ENCODE data around the gene SLC22A16. TPM values are rescaled to one million over a fixed set of nuclear protein-coding genes. Genes with fewer than 3 reads are reported as not detected.
A peak's percentile ranks its signal among the peaks of the same experiment; 100 is the strongest.
"Not testable (repeated sequence)": the region's sequence is repeated elsewhere in the genome, so short reads cannot be mapped to it uniquely, and the experiment has no call there.

Gene SLC22A16, protein sequence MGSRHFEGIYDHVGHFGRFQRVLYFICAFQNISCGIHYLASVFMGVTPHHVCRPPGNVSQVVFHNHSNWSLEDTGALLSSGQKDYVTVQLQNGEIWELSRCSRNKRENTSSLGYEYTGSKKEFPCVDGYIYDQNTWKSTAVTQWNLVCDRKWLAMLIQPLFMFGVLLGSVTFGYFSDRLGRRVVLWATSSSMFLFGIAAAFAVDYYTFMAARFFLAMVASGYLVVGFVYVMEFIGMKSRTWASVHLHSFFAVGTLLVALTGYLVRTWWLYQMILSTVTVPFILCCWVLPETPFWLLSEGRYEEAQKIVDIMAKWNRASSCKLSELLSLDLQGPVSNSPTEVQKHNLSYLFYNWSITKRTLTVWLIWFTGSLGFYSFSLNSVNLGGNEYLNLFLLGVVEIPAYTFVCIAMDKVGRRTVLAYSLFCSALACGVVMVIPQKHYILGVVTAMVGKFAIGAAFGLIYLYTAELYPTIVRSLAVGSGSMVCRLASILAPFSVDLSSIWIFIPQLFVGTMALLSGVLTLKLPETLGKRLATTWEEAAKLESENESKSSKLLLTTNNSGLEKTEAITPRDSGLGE
- polyA plus RNA-seq (2014; cell fraction: cytosol; rRNA removed) = 0.80 and 0.95 TPM in 2 replicates
- polyA plus RNA-seq (2014; cell fraction: nucleus; rRNA removed) = 0.40 and 1.0 TPM in 2 replicates

DNA sequence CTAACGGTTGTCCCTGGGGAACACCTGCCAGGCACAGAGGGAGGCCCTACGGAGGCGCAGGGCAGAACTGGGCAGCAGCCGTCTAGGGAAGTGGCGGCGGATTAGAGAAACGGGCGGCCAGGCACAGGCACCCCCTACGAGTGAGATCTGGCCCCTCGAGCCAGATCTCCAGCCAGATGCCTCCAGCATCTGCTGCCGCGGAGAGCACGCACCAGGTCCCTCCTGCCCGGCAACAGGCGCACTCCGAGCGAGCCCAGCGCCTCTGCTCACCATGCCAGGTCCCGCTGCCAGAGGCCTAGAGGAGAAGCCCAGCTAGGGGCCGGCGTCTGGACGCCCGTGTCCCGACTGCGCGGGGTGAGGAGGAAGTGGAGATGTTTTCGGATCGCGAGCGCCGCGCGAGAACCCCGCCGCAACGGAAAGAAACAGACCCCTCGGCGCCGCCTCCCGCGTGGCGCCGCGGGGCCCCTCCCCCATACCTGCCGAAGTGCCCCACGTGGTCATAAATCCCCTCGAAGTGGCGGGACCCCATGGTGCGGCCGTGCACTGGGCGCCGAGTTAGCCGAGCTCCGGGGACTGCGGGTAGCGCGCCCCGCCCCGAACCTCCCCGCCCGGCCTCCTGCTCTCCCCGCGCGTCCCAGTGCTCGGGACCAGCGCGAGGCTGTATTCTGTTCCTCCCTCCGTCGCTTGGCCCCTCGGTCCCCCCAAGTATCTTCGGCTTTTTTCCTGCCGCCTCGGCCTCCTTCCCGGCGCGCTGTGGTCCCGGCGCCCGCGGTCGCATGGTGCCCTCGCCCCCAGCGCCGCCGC is at the start of gene SLC22A16:
Gene SLC22A16, minus strand, starts transcription at position 568 of the 804 bp plus-strand sequence. Its CDS starts 39 bp downstream, at position 529.
- peak; percentile 39 for DNase-seq (ENCODE audit: low spot score)

DNA sequence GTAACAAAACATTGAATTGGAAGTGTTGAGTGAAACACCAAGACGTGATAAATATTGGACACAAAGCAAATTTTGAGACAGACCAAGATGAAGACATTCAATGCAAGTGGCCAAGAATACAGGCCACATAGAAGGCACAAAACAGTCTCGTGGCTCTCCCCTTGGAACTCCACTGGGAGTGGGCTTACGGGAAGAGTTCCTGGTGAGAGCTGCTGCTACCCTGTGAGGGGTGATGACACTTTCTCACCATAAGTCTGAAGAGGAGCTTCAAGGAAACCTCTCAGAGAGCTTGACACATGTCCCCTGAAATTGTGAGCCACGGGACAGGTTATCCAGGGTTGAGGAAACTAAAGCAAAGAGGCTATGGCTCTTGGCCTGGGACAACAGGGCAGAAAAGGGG is 48.6 kb upstream of the SLC22A16 start:
- no peak for DNase-seq (ENCODE audit: low spot score)

DNA sequence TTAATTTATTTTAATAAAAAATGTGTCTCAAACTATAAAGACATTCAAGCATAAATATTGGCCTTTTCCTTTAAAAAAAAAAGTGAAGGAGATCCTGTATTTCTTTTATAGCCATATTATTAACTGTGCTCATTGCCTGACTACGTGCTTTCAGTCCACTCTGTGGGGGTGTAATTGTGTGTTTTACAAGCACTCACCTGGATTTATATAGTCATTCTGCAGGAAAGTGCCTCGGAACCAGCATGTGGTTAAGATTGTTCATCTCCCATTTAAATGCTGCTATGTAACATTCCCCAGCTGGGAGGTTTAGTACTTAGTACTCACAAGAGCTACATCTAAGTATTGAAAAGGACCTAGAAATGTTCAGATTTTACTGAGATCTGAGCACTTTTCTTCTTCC is 47.9 kb upstream of the SLC22A16 start:
- DNase-seq (ENCODE audit: low spot score) = no peak

DNA sequence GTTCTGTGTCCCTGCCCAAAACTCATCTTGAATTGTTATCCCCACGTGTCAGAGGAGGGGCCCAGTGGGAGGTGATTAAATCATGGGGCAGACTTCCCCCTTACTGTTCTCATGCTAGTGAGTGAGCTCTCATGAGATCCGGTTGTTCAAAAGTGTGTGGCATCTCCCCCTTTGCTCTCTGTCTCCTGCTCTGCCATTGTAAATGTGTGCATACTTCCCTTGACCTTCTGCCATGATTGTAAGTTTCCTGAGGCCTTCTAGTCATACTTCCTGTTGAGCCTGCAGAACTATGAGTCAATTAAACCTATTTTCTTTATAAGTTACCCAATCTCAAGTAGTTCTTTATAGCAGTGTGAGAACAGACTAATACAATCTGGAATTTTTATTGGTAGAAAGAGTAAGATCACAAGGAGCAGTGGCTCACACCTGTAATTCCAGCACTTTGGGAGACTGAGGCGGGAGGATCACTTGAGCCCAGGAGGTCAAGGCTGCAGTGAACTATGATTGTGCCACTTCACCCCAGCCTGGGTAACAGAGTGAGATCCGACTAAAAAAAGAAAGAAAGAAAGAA is 47.1 kb upstream of the SLC22A16 start:
- no peak for DNase-seq (ENCODE audit: low spot score)

DNA sequence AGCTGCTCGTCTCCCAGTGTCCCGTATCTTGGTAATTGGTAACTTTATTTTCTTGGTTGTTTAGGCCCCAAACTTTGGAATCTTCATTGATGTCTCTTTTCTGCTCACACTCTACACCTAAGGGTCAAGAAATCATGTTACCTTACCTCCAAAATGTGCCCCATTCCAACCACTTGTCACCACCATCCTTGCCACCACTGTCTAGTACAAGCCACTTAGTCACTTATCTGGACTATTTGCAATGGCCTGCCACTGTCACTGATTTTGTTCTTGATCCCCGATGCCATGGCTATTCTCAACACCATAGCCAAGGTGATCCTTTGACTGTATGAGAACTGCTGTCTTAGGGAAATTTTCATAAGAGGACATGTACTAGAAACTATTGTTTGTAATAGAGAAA is 46.0 kb upstream of the SLC22A16 start:
- DNase-seq (ENCODE audit: low spot score) = no peak

DNA sequence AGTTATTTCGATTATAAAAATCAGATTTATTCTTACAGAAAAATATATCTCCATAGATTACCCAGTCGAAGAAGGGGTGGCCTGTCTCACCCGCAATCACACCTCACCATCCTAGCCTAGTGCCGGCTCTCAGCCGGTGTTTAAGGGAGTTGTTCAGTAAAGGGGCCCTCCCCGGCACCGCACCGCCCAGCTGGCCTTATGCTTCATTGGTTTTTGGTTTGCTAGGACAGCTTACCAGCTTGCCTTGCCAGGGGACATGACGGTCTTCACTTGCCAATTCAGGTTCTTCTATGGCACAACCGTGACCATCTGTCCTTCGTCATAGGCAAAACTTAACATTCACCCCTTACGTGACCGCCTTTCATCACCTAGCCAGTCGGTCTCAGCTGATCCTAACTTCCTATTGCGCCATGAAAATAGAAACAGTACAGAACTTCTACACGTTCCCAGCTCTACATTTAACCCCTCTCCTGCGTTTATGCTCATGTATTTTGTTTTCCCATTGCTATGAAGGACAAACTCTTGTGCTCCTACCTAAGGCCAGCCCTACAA is 44.7 kb upstream of the SLC22A16 start:
- no peak for DNase-seq (ENCODE audit: low spot score)

DNA sequence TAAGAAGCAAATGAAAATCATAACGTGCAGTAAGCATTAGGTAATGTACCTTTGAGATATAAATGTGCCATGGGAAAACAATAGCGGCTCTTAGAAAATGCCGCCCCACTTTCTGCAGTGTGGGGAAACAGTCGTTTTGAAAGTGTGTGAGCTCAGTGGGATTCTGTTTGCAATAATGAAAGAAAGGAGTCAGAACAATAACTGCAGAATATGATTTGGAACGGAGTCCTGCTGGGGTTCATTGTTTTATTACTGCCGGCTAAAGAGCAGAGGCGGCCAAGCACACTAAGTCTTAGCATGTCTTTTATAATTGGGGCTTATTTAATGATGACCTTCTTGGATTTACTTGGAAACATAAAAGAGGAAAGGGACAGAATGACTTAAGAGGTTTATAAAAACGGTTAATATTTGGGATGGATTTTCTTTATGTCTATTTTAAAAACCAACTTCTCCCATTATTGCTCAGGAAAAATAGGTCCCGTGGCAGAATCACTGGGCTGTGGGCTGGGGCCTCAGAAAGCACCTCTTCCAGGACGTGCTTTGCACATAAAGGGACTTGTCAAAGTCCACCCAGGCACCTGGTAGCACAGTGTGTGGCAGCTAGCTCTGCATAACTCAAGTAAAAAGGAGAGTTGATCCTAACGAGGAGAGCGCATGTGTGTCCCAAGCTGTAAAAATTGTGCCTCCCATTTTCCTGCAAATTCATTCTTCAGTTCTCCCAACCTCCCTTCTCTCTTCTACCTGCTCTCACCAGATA is 44.0 kb upstream of the SLC22A16 start:
- no peak for DNase-seq (ENCODE audit: low spot score)

DNA sequence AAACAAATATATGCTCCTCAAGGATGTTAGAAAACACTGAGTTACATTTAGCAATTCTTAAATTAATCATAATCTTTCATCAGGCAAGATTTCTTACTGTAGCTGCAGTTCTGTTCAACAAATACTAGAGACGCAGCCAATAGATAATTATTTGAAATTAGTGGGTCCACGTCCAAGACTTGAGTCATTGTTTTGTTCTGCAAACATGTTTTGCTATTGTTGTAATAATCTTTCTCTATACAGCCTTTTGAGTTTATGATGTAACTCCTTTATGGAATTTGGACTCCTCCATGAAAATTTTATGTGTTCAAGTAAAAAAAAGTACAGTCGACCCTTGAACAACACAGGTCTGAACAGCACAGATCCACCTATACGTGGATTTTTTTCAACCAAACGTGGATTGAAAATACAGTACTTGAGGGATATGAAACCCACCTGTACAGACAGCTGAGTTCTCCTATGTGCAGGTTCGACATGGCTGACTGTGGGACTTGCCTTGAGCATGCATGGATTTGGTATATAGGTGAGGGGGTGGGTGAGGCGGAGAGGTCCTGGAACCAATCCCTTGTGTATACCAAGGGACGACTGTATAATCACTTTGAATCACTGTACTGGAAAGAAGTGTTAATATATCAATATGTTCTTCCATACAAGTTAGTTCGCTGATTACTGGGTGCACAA is 41.3 kb upstream of the SLC22A16 start:
- no peak for DNase-seq (ENCODE audit: low spot score)

DNA sequence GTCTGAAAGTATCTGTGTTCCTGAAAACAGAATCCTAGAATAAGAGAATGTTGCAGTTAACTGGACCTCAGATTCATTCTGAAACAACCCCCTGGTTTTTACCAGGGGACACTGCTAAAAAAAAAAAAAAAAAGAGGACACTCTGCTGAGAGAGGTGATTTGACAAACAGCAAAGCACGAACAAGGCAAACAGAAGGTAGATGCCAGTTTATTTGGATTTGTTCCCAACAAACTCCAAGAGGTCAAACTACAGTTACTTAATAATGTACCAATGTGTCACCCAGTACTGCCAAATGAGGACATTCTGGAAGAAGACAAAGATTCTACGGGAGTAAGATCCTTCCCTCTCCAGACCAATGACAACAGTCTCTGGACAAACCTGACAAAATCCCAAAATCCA is 40.6 kb upstream of the SLC22A16 start:
- DNase-seq (ENCODE audit: low spot score) = no peak

DNA sequence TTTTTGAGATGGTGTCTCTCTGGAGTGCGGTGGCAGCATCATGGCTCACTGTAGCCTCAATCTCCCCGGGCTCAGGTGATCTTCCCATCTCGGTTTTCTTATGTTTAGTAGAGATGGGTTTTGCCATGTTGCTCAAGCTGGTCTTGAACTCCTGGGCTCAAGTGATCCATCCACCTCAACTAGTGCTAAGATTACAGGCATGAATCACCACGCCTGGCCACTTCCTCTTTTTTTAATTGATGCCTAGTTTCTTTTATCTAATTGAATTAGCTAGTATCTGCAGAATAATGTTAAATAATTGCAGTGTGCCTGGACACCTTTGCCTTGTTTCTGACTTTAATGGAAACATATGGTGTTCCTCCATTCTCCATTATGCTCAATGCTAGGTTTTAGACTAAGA is 38.4 kb upstream of the SLC22A16 start:
- no peak for DNase-seq (ENCODE audit: low spot score)

DNA sequence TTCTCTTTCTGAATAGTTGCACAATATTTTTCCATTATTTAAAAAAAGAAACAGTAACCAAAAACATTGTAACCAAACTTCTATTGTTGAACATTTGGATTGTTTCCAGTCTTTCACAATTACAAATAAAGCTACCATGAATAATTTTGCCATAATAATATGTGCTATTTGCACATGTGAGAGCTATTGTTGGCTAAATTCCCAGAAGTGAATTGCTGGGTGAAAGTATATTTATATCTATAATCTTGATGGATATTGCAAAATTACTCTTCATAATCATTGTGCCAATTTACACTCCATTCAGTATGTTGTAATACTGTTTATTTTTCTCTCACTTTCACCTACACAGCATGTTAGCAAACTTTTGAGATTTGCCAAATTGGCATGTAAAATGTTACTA is 36.6 kb upstream of the SLC22A16 start:
- no peak for DNase-seq (ENCODE audit: low spot score)

DNA sequence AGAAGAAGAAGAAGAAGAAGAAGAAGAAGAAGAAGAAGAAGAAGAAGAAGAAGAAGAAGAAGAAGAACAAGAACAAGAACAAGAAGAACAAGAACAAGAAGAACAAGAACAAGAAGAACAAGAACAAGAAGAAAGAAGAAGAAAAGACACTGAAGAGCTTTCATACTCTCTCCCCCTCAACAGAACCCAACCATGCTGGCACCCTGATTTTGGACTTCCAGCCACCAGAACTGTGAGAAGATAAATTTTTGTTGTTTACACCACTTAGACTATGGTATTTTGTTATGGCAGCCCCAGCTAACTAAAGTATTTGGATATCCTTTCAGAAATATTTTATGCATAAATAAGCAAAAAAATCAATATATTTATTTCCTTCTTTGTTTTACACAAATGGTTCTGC is 36.1 kb upstream of the SLC22A16 start:
- DNase-seq (ENCODE audit: low spot score) = not testable (repeated sequence)

DNA sequence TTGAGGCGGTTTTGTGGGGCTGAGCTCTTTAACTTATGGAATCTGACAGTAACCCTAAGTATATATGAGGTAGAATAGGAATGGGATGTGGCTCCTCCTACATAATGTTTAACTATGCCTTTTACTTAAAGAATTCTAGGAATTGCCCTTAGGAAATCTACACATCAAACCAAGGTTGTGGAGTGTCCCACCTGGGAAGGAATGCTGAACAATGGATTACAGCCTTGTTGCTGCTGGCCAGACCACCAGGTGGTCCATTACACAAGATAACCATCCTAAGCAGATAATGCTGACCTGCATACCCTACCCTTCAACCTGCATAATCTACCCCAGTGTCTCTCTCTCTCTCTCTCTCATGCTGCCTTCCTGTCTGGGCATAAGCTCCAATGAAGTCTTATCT is 35.0 kb upstream of the SLC22A16 start:
- no peak for DNase-seq (ENCODE audit: low spot score)

DNA sequence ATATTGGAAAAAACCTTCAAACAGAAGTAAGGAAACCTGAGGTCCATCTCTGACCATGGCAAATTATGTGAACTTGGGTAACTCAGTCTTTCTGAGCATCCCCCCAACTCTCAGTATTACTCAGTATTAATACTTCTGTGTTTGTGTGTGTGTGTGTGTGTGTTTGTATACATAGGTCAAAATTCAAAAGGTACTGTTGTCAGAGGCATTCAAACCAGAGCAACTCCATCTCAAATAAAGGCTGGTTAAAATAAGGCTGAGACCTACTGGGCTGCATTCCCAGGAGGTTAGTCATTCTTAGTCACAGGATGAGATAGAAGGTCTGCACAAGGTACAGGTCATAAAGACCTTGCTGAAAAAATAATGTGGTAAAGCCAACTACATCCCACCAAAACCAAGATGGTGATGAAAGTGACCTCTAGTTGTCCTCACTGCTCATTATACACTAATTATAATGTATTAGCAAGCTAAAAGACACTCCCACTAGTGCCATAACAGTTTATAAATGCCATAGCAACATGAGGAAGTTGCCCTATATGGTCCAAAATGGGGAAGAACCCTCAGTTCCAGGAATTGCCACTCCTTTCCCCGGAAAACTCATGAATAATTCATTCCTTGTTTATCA is 33.3 kb upstream of the SLC22A16 start:
- DNase-seq (ENCODE audit: low spot score) = no peak

DNA sequence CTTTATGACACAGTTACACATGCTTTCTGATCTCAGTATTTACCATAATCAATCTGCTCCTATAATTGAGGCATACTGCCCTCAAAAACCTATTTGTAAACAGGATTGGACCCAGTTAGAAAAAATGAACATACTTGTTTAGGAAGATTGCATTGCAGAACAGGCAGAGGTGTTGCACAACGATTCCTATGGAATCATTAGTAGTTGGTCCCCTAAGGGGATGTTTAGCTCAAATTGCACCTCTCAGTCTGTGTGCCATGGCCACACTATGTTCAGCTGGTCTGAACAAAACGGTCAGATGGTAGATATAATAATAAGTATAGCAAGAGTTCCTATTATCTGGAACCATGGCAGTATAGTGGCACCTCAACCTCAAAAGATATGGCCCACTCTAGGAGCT is 28.5 kb upstream of the SLC22A16 start:
- DNase-seq (ENCODE audit: low spot score) = not testable (repeated sequence)

DNA sequence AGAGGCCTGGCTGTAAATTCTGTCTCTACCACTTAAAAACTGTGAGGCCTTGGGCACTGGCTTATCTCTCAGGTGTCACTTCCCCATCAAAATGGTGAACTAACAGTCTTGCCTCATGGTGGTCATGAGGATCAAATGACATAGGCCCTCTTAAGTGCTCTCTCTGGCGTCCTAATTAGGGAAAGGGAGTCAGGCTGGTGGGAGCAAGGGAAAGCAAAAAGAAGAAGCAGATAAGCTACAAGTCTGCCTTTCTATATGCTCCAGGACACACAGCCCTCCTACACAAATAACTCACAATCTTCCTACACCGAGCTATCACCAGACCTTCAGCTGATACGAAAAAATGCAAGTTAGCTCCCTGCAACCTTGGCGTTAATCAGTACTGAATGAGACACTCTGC is 19.5 kb upstream of the SLC22A16 start:
- peak; percentile 99 for DNase-seq (ENCODE audit: low spot score)

DNA sequence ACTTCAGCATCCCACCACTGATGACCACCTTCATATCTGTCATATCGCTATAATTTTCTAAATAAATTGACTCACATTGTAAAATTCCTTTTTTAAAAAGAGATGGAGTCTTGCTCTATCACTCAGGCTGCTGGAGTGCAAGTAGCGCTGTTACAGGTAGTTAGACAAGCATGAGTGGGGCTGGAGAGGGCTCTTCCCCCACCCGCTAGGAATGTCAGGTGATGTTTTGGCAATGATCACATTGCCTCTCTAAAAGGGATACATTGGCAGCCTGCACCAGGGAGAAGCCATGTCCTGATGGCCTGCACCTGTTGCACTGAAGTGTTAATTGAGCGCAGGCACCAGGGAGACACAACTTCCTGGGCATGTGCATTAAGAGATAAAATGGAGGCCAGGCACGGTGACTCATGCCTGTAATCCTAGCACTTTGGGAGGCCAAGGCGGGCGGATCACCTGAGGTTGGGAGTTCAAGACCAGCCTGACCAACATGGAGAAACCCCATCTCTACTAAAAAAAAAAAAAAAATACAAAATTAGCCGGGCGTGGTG is 16.9 kb upstream of the SLC22A16 start:
- DNase-seq (ENCODE audit: low spot score) = no peak

DNA sequence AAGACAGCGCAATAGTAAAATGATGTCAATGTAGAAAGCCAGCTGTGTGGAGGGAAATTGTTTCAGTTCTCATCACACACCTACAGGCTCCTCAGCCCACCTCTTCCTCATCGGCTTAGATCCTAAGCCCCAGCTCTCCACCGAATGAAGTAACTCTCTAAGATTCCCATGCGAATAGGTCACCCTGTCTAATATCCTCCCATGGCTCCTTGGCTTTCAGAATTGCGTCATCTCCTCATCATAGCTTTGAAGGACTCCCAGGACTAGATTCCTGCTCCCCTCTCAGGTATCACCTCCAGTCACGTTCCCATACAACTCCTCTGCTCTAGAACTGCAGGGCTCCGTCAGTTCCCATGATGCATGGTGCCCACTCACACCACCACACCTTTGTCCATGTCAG is 16.2 kb upstream of the SLC22A16 start:
- DNase-seq (ENCODE audit: low spot score) = no peak

DNA sequence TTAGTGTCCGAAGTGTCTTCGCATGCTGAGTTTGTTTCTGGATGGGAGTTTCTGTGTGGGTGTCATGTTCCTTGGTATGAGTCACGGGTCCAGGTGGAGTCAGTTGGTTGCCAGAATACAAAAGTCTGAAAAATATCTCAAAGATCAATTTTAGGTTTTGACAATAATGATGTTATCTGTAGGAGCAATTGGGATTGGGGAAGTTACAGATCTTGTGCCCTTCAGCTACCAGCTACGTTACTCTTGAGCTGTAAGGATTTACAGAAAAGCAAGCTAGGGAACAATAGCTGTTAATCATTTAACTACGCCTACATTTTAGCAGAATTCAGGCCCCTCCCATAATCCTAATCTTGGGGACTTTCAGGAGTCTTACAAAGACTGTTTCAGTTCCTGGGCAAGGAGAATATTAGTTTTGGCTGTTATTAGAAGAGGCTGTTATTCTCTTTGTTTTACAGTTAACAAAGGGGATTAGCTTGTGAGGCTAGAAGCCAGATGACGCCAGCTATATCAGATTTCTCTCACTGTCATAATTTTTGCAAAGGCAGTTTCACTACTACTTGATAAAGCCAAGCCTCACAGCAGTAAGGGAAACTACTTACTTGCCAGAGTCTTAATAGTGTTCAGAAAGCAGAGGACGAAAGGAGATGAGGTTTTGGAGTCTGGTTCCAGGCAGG is 15.4 kb upstream of the SLC22A16 start:
- DNase-seq (ENCODE audit: low spot score) = no peak
